ENCODE results near the gene SFMBT2. TPM values are rescaled to one million over a fixed set of nuclear protein-coding genes. Genes with fewer than 3 reads are reported as not detected.

Gene SFMBT2
- total and polyA plus RNA-seq, 2 of the 13 experiments (the other 11 are each of a cell fraction or from before 2014, with no cell fraction given): 0.01 to 0.02 TPM

DNA sequence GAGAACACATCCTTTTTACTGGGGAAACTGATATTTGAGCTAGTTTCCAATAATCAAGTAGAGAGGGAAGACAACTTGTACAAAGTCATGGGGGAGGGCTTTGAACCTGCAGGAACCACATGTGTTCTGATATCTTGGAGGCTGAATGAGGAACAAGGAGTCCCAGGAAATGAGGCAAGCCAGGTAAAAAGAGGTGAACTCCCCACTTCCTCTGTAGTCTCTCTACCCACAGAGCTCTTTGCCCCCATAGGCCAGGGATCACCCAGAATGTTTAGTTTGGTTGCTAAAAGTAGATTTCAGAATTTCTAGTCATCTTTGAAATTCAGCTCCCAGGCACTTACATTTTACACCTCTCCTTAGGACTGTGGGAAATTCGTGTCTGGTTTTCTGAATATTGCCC lies 276.4 kb downstream of the SFMBT2 start:
- Histone ChIP-seq H3K4me3 (replicated peaks in 1 of 3; ENCODE audit: insufficient read depth in 1 of 3, low read depth in 2 of 3, low read length in 3 of 3) (no peak overlapping the region), H3K27me3 (ENCODE audit: control insufficient read depth in 1 of 2, insufficient read depth in 2 of 2, low read length in 2 of 2) (no peaks in the 10 kb centered on the region), H3K36me3 (replicated peaks in 1 of 2; ENCODE audit: control insufficient read depth in 1 of 2, insufficient read depth in 2 of 2, low read length in 2 of 2) (no peaks in the 10 kb centered on the region), H3K4me2 (ENCODE audit: low read depth, low read length) (no peak overlapping the region), H3K4me1 (ENCODE audit: insufficient read depth, low read length) (peaks cover 9% of the 10 kb centered on the region; the same call in 1 of the 2 replicates), H3K27ac (ENCODE audit: extremely low read length, insufficient read depth, low read length) (no peak overlapping the region), H2AFZ (ENCODE audit: low read length) (no peak overlapping the region), H3K9ac (ENCODE audit: insufficient read depth, low read depth, low read length) (no peak overlapping the region), H3K9me3 (ENCODE audit: low read length) (no peaks in the 10 kb centered on the region), H4K20me1 (ENCODE audit: insufficient read depth, low read length) (no peaks in the 10 kb centered on the region), H3K79me2 (ENCODE audit: insufficient read depth, low read length) (no peaks in the 10 kb centered on the region)
- no TSS peak for BruUV-seq (replicated peaks)
- ChIA-PET CTCF (ENCODE audit: low intra/inter-chr PET ratio, low total read pairs) (no interaction called here), POLR2A (no interaction called here)
- TF ChIP-seq, protein P1, sequence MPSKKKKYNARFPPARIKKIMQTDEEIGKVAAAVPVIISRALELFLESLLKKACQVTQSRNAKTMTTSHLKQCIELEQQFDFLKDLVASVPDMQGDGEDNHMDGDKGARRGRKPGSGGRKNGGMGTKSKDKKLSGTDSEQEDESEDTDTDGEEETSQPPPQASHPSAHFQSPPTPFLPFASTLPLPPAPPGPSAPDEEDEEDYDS (CRISPR knock-in tag; IDR thresholded peaks at IDR 0.05): no peak
- no peak for TF ChIP-seq ZNF580 (CRISPR knock-in tag; IDR thresholded peaks at IDR 0.05; ENCODE audit: borderline replicate concordance, low read depth)
- TF ChIP-seq ZNF562 (CRISPR knock-in tag; IDR thresholded peaks at IDR 0.05; ENCODE audit: borderline replicate concordance): no peak
- TF ChIP-seq SP4 (CRISPR knock-in tag; IDR thresholded peaks at IDR 0.05): no peak
- TF ChIP-seq, protein P2, sequence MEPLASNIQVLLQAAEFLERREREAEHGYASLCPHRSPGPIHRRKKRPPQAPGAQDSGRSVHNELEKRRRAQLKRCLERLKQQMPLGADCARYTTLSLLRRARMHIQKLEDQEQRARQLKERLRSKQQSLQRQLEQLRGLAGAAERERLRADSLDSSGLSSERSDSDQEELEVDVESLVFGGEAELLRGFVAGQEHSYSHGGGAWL (CRISPR knock-in tag; IDR thresholded peaks at IDR 0.05): no peak
- TF ChIP-seq ZFP36L2 (CRISPR knock-in tag; IDR thresholded peaks at IDR 0.05): no peak
- TF ChIP-seq ZNF598 (CRISPR knock-in tag; IDR thresholded peaks at IDR 0.05; ENCODE audit: borderline replicate concordance): no peak
- no peak for TF ChIP-seq PITX1 (CRISPR knock-in tag; IDR thresholded peaks at IDR 0.05)
- no peak for TF ChIP-seq ZSCAN25 (CRISPR knock-in tag; IDR thresholded peaks at IDR 0.05)
- no peak for TF ChIP-seq MBNL3 (CRISPR knock-in tag; conservative IDR thresholded peaks at IDR 0.05)
- TF ChIP-seq, protein P3, sequence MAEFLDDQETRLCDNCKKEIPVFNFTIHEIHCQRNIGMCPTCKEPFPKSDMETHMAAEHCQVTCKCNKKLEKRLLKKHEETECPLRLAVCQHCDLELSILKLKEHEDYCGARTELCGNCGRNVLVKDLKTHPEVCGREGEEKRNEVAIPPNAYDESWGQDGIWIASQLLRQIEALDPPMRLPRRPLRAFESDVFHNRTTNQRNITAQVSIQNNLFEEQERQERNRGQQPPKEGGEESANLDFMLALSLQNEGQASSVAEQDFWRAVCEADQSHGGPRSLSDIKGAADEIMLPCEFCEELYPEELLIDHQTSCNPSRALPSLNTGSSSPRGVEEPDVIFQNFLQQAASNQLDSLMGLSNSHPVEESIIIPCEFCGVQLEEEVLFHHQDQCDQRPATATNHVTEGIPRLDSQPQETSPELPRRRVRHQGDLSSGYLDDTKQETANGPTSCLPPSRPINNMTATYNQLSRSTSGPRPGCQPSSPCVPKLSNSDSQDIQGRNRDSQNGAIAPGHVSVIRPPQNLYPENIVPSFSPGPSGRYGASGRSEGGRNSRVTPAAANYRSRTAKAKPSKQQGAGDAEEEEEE (CRISPR knock-in tag; IDR thresholded peaks at IDR 0.05; ENCODE audit: borderline replicate concordance): no peak
- TF ChIP-seq, protein P4, sequence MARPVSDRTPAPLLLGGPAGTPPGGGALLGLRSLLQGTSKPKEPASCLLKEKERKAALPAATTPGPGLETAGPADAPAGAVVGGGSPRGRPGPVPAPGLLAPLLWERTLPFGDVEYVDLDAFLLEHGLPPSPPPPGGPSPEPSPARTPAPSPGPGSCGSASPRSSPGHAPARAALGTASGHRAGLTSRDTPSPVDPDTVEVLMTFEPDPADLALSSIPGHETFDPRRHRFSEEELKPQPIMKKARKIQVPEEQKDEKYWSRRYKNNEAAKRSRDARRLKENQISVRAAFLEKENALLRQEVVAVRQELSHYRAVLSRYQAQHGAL (CRISPR knock-in tag; IDR thresholded peaks at IDR 0.05; ENCODE audit: not compliant biosample characterization): no peak
- no peak for TF ChIP-seq ZNF629 (CRISPR knock-in tag; conservative IDR thresholded peaks at IDR 0.05)
- in situ Hi-C loops (cut with HindIII; ENCODE audit: extremely low pct_ligation_motif_present, low pct_unique_long_range_greater_than_20kb) (no loop called here), intact Hi-C loops (cut with micrococcal nuclease; ENCODE audit: unreplicated experiment) (no loop called here)
- WGBS (ENCODE audit: low lambda C conversion rate): 0% methylated on average over 1 of the region's 1 CpG
- FAIRE-seq: no peak
- ATAC-seq: no peak
- DNase-seq (ENCODE audit: low spot score): no peak

All from HepG2 (cell line).